ENCODE measurements around the gene USHBP1. TPM values are rescaled to one million over a fixed set of nuclear protein-coding genes. Genes with fewer than 3 reads are reported as not detected.

Gene USHBP1
- total RNA-seq, 2 donors from 2014 or later, result 3.5 to 8.4 TPM

DNA sequence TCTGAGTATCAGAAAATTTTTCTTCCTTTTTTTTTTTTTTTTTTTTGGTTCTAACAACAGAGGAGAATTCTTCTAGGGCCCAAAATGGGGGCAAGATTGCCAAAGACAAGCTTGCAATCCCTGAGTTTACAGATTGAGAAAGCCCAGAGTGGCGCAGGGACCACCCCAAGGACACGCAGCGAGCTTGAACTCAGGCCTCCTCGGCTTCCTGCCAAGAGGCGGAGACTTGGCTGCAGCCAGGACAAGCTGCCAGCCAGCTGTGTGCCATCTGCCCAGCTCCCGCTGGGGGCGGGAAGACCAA lies 40.6 kb upstream of the USHBP1 start:
- intact Hi-C loops (cut with DNase I), result no loop called here
- peaks cover 8% of the 10 kb centered on the region for H3K4me1 ChIP-seq (replicated peaks)
- no peaks in the 10 kb centered on the region for H3K36me3 ChIP-seq
- H3K27me3 ChIP-seq (replicated peaks; ENCODE audit: insufficient read depth), result no peaks in the 10 kb centered on the region
- DNase-seq (ENCODE audit: low spot score), result no peak
- peak overlapping the region; percentile 51 to 61 for H3K4me3 ChIP-seq
- TF ChIP-seq POLR2AphosphoS5 (IDR thresholded peaks at IDR 0.05) (no peak), POLR2A (IDR thresholded peaks at IDR 0.05) (no peak)
- H3K27ac ChIP-seq, result peak overlapping the region; percentile 87
- WGBS, result 3% methylated on average over 7 of the region's 7 CpGs
- H3K9me3 ChIP-seq, result no peaks in the 10 kb centered on the region

- Histone ChIP-seq H3K27me3 (replicated peaks; ENCODE audit: insufficient read depth) (no peaks in the 10 kb centered on the region), H3K27ac (peak overlapping the region in 1 of 2 donors; percentile 87), H3K4me1 (replicated peaks) (peaks cover 5% of the 10 kb centered on the region), H3K9me3 (no peaks in the 10 kb centered on the region), H3K36me3 (no peaks in the 10 kb centered on the region), H3K4me3 (no peak overlapping the region)
- DNase-seq (ENCODE audit: low spot score), result no peak
- TF ChIP-seq POLR2A (IDR thresholded peaks at IDR 0.05) (no peak), POLR2AphosphoS5 (IDR thresholded peaks at IDR 0.05) (no peak), CTCF (IDR thresholded peaks at IDR 0.05) (no peak)
- intact Hi-C loops (cut with DNase I), result no loop called here
- WGBS, result 54% methylated on average over 12 of the region's 12 CpGs
Measured at GRCh38 chr19:17304386-17305215, 40.1 kb upstream of the USHBP1 start.

GRCh38 chr19:17303940-17304267 lies 39.4 kb upstream of the USHBP1 start:
- H3K36me3 ChIP-seq, result no peaks in the 10 kb centered on the region
- H3K4me1 ChIP-seq (replicated peaks), result peaks cover 5% of the 10 kb centered on the region
- no peak for TF ChIP-seq CTCF (IDR thresholded peaks at IDR 0.05)
- no peak for TF ChIP-seq POLR2AphosphoS5 (IDR thresholded peaks at IDR 0.05)
- TF ChIP-seq POLR2A (IDR thresholded peaks at IDR 0.05), result no peak
- WGBS, result 42% methylated on average over 12 of the region's 12 CpGs
- no peaks in the 10 kb centered on the region for H3K9me3 ChIP-seq
- H3K27me3 ChIP-seq (replicated peaks; ENCODE audit: insufficient read depth), result no peaks in the 10 kb centered on the region
- intact Hi-C loops (cut with DNase I), result no loop called here
- H3K27ac ChIP-seq, result peak overlapping the region in 1 of 2 donors; percentile 81
- peak overlapping the region; percentile 62 to 67 for H3K4me3 ChIP-seq
- DNase-seq (ENCODE audit: low spot score), result no peak

GRCh38 chr19:17303167-17303939 lies 38.8 kb upstream of the USHBP1 start, which contains the start of gene ABHD8:
Gene ABHD8, minus strand, starts transcription at chr19:17303425. Its CDS starts 1,809 bp downstream, at chr19:17301616.
- Histone ChIP-seq H3K36me3 (no peaks in the 10 kb centered on the region), H3K4me1 (replicated peaks) (peaks cover 5% of the 10 kb centered on the region), H3K9me3 (no peaks in the 10 kb centered on the region), H3K27me3 (replicated peaks; ENCODE audit: insufficient read depth) (no peaks in the 10 kb centered on the region), H3K4me3 (peak within 1 kb of the TSS; percentile 62 to 67), H3K27ac (peak within 1 kb of the TSS; percentile 54 to 81)
- intact Hi-C loops (cut with DNase I), result no loop called here
- TF ChIP-seq CTCF (IDR thresholded peaks at IDR 0.05) (peak; percentile 35 to 91 (median 76)), POLR2AphosphoS5 (IDR thresholded peaks at IDR 0.05) (peak; percentile 88), POLR2A (IDR thresholded peaks at IDR 0.05) (peak; percentile 85)
- 3% methylated on average over 45 of the region's 52 CpGs for WGBS
- peak; percentile 96 for DNase-seq (ENCODE audit: low spot score)

DNA sequence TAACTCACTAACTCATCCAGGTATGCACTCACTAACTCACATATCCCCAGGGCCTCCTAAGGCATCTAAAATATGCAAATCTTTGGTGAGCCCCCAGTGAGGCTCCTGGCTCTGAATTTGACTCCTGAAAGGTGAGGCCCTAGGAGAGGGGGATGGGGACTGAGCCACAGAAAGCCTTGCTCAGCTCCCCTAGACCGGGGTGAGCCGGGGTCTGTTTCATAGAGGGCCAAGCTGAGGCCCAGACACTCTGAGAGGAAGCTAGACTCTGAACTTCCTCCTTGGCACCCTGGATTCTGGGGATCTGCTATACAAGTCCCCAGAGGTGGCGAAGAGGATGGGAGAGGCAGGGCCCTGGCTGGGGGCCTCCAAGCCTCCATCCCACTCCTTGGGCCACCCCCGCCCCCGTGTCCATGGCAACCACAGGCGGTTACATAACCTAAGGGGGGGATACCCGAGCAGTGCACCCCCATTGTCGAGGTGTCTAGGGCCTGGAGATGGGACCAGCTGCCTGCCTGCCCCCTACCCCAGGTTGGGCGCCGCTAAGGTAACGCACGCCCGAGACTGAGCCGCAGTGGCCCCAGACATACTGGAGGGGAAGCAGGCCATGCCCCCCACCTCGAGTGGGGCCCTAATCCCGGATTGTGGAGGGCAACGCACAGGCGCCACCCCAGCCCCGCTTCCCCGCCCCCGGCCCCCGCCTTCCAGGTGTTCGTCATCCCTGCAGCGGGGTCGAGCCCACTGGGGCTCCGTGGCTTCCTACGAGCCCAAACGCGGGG lies 38.0 kb upstream of the USHBP1 start:
- no peak for DNase-seq (ENCODE audit: low spot score)
- no peak for TF ChIP-seq POLR2AphosphoS5 (IDR thresholded peaks at IDR 0.05)
- TF ChIP-seq POLR2A (IDR thresholded peaks at IDR 0.05), result no peak
- no peak for TF ChIP-seq CTCF (IDR thresholded peaks at IDR 0.05)
- Histone ChIP-seq H3K9me3 (no peaks in the 10 kb centered on the region), H3K36me3 (no peaks in the 10 kb centered on the region), H3K27me3 (replicated peaks; ENCODE audit: insufficient read depth) (no peaks in the 10 kb centered on the region), H3K4me3 (peak overlapping the region; percentile 62 to 67), H3K4me1 (replicated peaks) (peaks cover 5% of the 10 kb centered on the region), H3K27ac (peak overlapping the region; percentile 54 to 81)
- intact Hi-C loops (cut with DNase I), result no loop called here
- 4% methylated on average over 22 of the region's 29 CpGs for WGBS

Measured in prostate gland (tissue), 2 donors.